SH-SY5Y (cell line): Measurements from ENCODE around the gene TMEM220.

Source experiments
- GATA2 ChIP-seq: IDR thresholded peaks from 2 replicates; pipeline ENCODE4 v1.6.1; 2011; ENCODE audit warnings: mild to moderate bottlenecking, low read depth, low read length
- GATA3 ChIP-seq: IDR thresholded peaks from 2 replicates; pipeline ENCODE4 v1.6.1; 2011; ENCODE audit warnings: low read depth, mild to moderate bottlenecking, low read length, moderate library complexity

DNA sequence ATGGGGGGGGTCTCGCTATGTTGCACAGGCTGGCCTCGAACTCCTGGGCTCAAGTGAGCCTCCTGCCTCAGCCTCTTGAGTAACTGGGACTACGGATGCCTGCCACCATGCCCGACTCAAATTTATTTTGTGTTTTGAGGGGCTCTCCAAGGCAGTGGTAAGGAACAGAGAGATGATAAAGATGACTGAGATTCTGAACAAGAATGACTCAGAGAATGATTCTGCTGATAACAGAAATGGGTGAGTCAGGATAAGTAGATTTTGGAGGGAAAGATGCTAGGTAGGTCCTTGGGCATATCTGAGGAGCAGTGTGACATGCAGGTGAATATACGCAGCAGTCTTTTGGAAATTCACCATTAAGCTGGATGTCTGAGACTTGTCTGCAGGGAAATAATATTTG is 2.6 kb downstream of the TMEM220 start:
- no peak for TF ChIP-seq GATA2
- TF ChIP-seq GATA3: no peak
